Heart left ventricle (tissue), 16 donors: ENCODE results near the gene TRIM32. TPM values are rescaled to one million over a fixed set of nuclear protein-coding genes. Genes with fewer than 3 reads are reported as not detected.

Experiments
- ATAC-seq, 4 donors: fragments of 200-7000 bp; cut with Tn5 transposase; one replicate each; pipeline ENCODE4 v1.9.1; 2020 to 2022; ENCODE audit warnings: moderate library complexity in 4 of 4, mild to moderate bottlenecking in 3 of 4, moderate number of reproducible peaks in 1 of 4
- DNase-seq, 5 donors: peaks; one replicate each; pipeline ENCODE4 v3.0.0-alpha.2; 2020
- H3K27ac ChIP-seq, 12 donors: fragments of 200-600 bp; sonication (generic) in 4 of 12; one replicate each; pipeline versions ENCODE4 v1.5.0 to v1.8.0; 2016 to 2022; ENCODE audit warnings: mild to moderate bottlenecking in 2 of 12
- H3K27me3 ChIP-seq, 9 donors: fragments of 200-600 bp; sonication (generic) in 2 of 9; one replicate each; pipeline versions ENCODE4 v1.5.1 to v1.8.0; 2016 to 2022; ENCODE audit warnings: mild to moderate bottlenecking in 3 of 9
- H3K36me3 ChIP-seq, 9 donors: fragments of 200-600 bp; sonication (generic) in 2 of 9; one replicate each; pipeline versions ENCODE4 v1.5.0 to v1.8.0; 2018 to 2022; ENCODE audit warnings: mild to moderate bottlenecking in 2 of 9
- H3K4me1 ChIP-seq, 12 donors: fragments of 200-600 bp; sonication (generic) in 4 of 12; one replicate each; pipeline versions ENCODE4 v1.5.0 to v1.8.0; 2016 to 2022; ENCODE audit warnings: mild to moderate bottlenecking in 3 of 12
- H3K4me3 ChIP-seq, 12 donors: fragments of 200-600 bp; sonication (generic) in 4 of 12; one replicate each; pipeline versions ENCODE4 v1.5.0 to v1.8.0; 2017 to 2022; ENCODE audit warnings: mild to moderate bottlenecking in 9 of 12, moderate library complexity in 4 of 12
- H3K9me3 ChIP-seq, 12 donors: fragments of 200-600 bp; sonication (generic) in 4 of 12; one replicate each; pipeline versions ENCODE4 v1.5.0 to v1.8.0; 2016 to 2022; ENCODE audit warnings: mild to moderate bottlenecking in 1 of 12
- CTCF ChIP-seq, 12 donors: fragments of 200-600 bp; sonication (generic) in 4 of 12; IDR thresholded peaks; one replicate each; pipeline versions ENCODE4 v1.5.0 to v1.8.0; 2018 to 2022; ENCODE audit warnings: antibody characterized with exemption in 12 of 12, mild to moderate bottlenecking in 5 of 12
- POLR2A ChIP-seq, 2 donors: fragments of 450-650 bp; IDR thresholded peaks; one replicate each; pipeline ENCODE4 v1.6.1; 2017; ENCODE audit warnings: antibody characterized with exemption in 2 of 2, mild to moderate bottlenecking in 2 of 2, moderate library complexity in 2 of 2
- WGBS, 4 donors: extraction: QIAGEN DNeasy Blood & Tissue Kit in 2 of 4; methylation state at CpG; one replicate each; pipeline versions ENCODE4 v1.1.5 to v1.1.7; 2013 to 2018; 5-methylcytosine and 5-hydroxymethylcytosine counted together
- intact Hi-C, 10 donors: fragments of 100-400 bp; cut with DNase I; formaldehyde crosslinking; loops; one replicate each; pipeline versions ENCODE4 v1.11.1 to v1.14.2; 2022
- polyA plus RNA-seq, 2 donors: library from polyadenylated mRNA; stranded (reverse); fragments of 200-250 nt; gene quantifications; one replicate each; pipeline ENCODE4 v1.2.3, GENCODE V29; 2013
- total RNA-seq, 9 donors: library from RNA; depleted of rRNA in 2 of 9; stranded (reverse); fragments of >200 nt in 2 of 9; fragmentation: NEBNext Ultra II Directional in 3 of 9; extraction: Animal tissue kit (Norgen Biotek cat#: 25700) in 3 of 9; gene quantifications; one replicate each; pipeline versions ENCODE4 v1.1.0 to v1.2.4, GENCODE V29; 2016 to 2023
- donor health status: ischemic (EF 13 %, LVEDD 7.1; RV severe dilation, severe dysfunction).
- donor health status: healthy with polysubstance abuse.
- donor health status: DM: no; HTN: yes; CAD: no.
- donor health status: DM: no; HTN: no; CAD: no.
- donor health status: ischemic (EF 25% LVEDD 6.9; RV normal size, moderate dysfunction).
- donor health status: ischemic (EF 25% LVEDD 5.7; RV mildly dilated, moderate dysfunction).
- donor health status: healthy.
- donor health status: DM: yes; HTN: yes; CAD: no.
- donor health status: ischemic (EF 35%, LVEDD 5.7; RV mildly dilated, moderate dysfunction).
- donor health status: nonischemic (EF 11% LVEDD 7.7; RV severe dilation, severe dysfunction).
- donor health status: DM: yes; HTN: yes; CAD: no.
- donor health status: PGD.
- donor health status: ischemic (EF 29% LVEDD 5.4; RV normal size, mild dysfunction).
- donor health status: nonischemic (EF 23%, LVEDD 6.1; RV moderate dilation, normal function).

The TRIM32 gene
- total and polyA plus RNA-seq, 11 donors, result 3.3 to 17.9 (median 15.1) TPM

DNA sequence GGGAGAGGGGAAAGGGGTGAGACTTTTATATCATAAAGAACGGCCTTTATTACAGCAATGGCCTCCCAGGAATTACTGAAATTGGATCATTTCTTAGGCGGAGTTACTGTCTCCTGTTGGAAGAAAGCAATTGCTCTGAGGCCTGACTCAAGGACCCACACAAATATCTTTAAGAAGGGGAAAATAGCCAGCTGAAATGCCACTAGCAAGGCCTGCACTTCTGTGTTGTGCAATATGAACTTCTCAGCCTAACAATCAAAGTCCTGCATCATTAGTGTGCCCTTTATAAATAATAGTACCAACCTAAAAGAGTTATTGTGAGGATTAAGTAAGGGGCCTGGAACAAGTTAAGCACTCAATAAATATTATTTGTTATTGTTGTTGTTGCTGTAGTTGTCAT lies 30.1 kb upstream of the TRIM32 start:
- H3K27me3 ChIP-seq, result no peaks in the 10 kb centered on the region
- no peaks in the 10 kb centered on the region for H3K36me3 ChIP-seq
- H3K4me3 ChIP-seq, result no peak overlapping the region
- no peaks in the 10 kb centered on the region for H3K9me3 ChIP-seq
- TF ChIP-seq POLR2A (IDR thresholded peaks at IDR 0.05) (no peak), CTCF (IDR thresholded peaks at IDR 0.05) (no peak)
- ATAC-seq (peak in 1 of 4 donors; percentile 23), DNase-seq (no peak)
- intact Hi-C loops, result loop anchor here in 7 of 10 donors (5.0 to 10.0 kb wide), 5 partner anchors 160 to 1062 kb away; partner anchors contain the start of gene PAPPA (in 3 of the 7)
- peaks cover 0 to 31% (median 10%) of the 10 kb centered on the region in 12 donors for H3K4me1 ChIP-seq
- peak overlapping the region in 8 of 12 donors; percentile 8 to 52 (median 32) for H3K27ac ChIP-seq
- WGBS, 4 donors, result 57 to 73% (median 64%) methylated on average over 2 of the region's 2 CpGs

DNA sequence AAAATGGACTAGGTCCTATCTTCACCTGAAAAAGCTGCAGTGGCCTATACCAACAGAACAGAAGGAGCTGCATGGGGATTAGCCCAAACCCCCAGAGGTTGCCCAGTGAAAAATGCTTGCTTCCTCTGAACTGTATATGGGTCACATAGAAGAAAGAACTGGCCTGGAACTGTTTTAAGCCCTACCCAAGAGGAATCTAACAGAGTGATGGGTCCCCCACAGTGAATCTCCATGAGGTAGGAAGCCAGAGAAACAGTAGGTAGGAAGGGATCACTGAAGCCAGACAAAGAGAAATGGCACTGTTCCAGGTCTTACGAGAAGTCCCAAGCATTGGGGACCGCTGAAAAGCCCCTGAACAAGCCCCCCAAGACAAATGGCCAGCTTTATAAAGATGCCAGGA lies 28.8 kb upstream of the TRIM32 start:
- intact Hi-C loops, result loop anchor here in 7 of 10 donors (2.0 to 10.0 kb wide), 6 partner anchors 161 to 1065 kb away; partner anchors contain the start of gene PAPPA (in 3 of the 7)
- H3K4me1 ChIP-seq, result peaks cover 0 to 29% (median 10%) of the 10 kb centered on the region in 12 donors
- no peaks in the 10 kb centered on the region for H3K36me3 ChIP-seq
- no peaks in the 10 kb centered on the region for H3K27me3 ChIP-seq
- no peak for TF ChIP-seq CTCF (IDR thresholded peaks at IDR 0.05)
- no peak for TF ChIP-seq POLR2A (IDR thresholded peaks at IDR 0.05)
- 83 to 93% (median 89%) methylated on average over 2 of the region's 2 CpGs for WGBS, 4 donors
- no peak overlapping the region for H3K27ac ChIP-seq
- DNase-seq (no peak), ATAC-seq (no peak)
- no peaks in the 10 kb centered on the region for H3K9me3 ChIP-seq
- H3K4me3 ChIP-seq, result no peak overlapping the region

DNA sequence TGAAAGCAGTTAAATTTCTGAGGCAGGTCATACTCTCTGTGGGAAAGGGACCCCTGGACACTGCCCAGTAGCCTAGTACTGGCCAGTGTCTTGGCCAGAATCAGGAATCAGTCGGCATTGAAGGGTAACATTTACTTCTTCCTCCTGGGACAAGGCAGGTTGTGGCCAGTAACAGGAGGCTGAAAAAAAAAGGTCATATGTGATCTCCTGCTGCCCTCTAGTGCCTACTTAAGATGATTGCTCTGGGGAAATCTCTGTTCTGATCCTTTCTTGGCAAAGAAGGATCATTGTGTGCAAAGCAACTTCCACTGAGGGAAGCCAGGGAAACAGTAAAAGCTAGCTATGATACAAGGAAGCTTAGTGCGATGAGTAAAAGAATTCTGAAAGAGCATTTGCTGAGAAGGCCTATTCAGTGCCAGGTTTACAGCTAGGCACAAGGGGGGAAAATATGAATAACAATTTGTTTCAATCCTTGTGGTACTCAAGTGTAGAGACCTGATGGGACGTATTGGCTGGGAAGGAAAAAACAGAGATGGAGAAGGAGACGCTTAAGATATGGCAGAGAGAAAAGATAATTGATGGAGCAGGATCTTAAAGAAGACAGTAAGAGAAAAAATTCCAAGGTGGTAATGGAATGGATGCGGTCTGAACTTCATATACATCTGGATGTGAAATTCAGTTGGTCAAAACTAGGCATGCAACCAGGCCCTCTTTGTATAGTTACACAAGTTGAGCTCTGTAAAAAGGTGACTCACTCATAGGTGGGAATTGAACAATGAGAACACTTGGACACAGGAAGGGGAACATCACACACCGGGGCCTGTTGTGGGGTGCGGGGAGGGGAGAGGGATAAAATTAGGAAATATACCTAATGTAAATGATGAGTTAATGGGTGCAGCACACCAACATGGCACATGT lies 25.8 kb upstream of the TRIM32 start:
- peaks cover 0 to 18% (median 7%) of the 10 kb centered on the region in 12 donors for H3K4me1 ChIP-seq
- peak; percentile 59 to 86 (median 82) for ATAC-seq
- TF ChIP-seq POLR2A (IDR thresholded peaks at IDR 0.05) (no peak), CTCF (IDR thresholded peaks at IDR 0.05) (peak; percentile 44 to 80 (median 70))
- 59 to 66% (median 62%) methylated on average over 7 of the region's 7 CpGs for WGBS, 4 donors
- H3K9me3 ChIP-seq, result no peaks in the 10 kb centered on the region
- H3K4me3 ChIP-seq, result no peak overlapping the region
- no peak overlapping the region for H3K27ac ChIP-seq
- intact Hi-C loops, result loop anchor here in 8 of 10 donors (1.0 to 10.0 kb wide), 6 partner anchors 509 to 1069 kb away; partner anchors contain the start of gene PAPPA (in 3 of the 8)
- H3K36me3 ChIP-seq, result no peaks in the 10 kb centered on the region
- peak in 1 of 5 donors; percentile 15 for DNase-seq
- no peaks in the 10 kb centered on the region for H3K27me3 ChIP-seq
